Brain microvascular endothelial cell (primary cell): ENCODE data around the gene DCAF11.

Experiments
- DNase-seq: peaks from one replicate; pipeline ENCODE4 v3.0.0-alpha.2; 2020
- H3K27ac ChIP-seq: fragments of 250-450 bp; sonication (Bioruptor Pico); 2 replicates; pipeline ENCODE4 v1.5.1; 2020; ENCODE audit warnings: mild to moderate bottlenecking, moderate library complexity
- H3K27me3 ChIP-seq: fragments of 250-450 bp; sonication (Bioruptor Pico); replicated peaks from 2 replicates; pipeline ENCODE4 v1.5.1; 2020; ENCODE audit warnings: mild to moderate bottlenecking
- H3K36me3 ChIP-seq: fragments of 250-450 bp; sonication (Bioruptor Pico); replicated peaks from 2 replicates; pipeline ENCODE4 v1.5.1; 2020; ENCODE audit warnings: mild to moderate bottlenecking
- H3K4me3 ChIP-seq: 2 replicates; pipeline ENCODE4 v1.5.1; 2011; ENCODE audit warnings: low read depth, mild to moderate bottlenecking, control low read depth, low read length, moderate library complexity
- in situ Hi-C: cut with HindIII; loops from 2 replicates; pipeline ENCODE4 v1.10.0; 2017; ENCODE audit warnings: low sequenced_read_pairs, low pct_ligation_motif_present
- TF ChIP-seq, protein P1 (sequence below): IDR thresholded peaks from 2 replicates; pipeline ENCODE4 v1.5.1; 2011; ENCODE audit warnings: low read depth, mild to moderate bottlenecking, moderate library complexity, low read length, control low read depth, inconsistent platforms; ENCODE audit errors: missing control alignments

The DCAF11 gene

DNA sequence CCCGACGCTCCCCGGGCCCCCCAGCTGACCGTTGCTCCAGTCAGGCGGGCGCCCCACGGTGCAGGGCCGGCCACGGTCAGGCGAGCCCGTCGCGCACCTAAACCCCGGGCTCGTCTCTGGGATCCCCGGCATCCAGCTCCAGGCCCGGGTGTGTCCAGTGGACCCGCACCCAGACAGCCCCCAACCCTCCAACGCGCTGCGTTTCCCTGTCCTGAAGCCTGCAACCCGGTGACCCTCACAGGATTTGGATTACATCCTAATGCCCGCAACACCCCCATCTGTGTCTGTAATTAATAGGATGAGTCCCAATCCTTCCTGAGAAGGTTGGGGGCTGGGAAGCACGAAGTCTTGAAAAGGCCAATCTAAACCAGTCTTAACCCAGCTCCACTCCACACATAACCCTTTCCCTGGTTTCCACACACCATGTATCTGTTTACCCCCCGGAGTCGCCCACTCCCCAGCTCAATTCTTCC, 32.8 kb upstream of the DCAF11 start:
- Histone ChIP-seq H3K36me3 (no peaks in the 10 kb centered on the region), H3K4me3 (peak overlapping the region; percentile 53), H3K27me3 (peaks cover 29% of the 10 kb centered on the region), H3K27ac (no peak overlapping the region)
- DNase-seq, result no peak
- TF ChIP-seq, protein P1, sequence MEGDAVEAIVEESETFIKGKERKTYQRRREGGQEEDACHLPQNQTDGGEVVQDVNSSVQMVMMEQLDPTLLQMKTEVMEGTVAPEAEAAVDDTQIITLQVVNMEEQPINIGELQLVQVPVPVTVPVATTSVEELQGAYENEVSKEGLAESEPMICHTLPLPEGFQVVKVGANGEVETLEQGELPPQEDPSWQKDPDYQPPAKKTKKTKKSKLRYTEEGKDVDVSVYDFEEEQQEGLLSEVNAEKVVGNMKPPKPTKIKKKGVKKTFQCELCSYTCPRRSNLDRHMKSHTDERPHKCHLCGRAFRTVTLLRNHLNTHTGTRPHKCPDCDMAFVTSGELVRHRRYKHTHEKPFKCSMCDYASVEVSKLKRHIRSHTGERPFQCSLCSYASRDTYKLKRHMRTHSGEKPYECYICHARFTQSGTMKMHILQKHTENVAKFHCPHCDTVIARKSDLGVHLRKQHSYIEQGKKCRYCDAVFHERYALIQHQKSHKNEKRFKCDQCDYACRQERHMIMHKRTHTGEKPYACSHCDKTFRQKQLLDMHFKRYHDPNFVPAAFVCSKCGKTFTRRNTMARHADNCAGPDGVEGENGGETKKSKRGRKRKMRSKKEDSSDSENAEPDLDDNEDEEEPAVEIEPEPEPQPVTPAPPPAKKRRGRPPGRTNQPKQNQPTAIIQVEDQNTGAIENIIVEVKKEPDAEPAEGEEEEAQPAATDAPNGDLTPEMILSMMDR, result no peak
- in situ Hi-C loops, result no loop called here

DNA sequence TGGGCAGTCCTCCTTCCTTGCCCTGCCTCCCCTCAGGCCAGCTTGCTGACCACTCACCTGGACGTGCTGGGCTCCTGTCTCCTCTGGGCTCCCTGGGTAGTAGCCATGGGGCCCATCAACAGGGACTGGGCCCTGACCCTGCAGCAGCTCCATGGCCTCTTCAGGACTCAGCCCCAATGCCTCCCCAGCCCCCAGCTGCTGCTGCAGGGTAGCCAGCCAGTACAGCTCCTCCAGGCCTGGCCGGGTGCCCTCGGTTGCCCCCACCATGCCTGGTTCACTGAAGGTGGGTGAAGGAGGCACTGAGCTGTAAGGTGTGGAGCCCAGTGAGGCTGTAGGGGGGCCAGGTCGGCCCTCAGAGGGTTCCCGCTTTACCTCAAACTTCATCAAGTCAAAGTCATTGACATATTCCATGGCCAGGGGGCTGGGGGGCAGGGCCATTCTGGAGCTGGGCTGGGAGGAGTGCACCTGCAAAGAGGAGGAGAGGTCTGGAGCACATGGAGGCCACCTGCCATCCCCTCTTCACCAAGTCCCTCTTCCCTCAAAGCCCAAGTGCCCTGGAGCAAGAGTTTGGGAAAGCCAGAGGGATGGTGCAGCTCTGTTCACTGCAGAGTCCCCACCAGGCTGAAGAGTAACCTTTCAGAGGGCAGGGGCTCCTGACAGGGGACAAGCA, 32.0 kb upstream of the DCAF11 start:
- no peak for DNase-seq
- Histone ChIP-seq H3K4me3 (no peak overlapping the region), H3K27ac (no peak overlapping the region), H3K36me3 (no peaks in the 10 kb centered on the region), H3K27me3 (peaks cover 29% of the 10 kb centered on the region)
- in situ Hi-C loops, result no loop called here
- TF ChIP-seq, protein P1, result no peak

DNA sequence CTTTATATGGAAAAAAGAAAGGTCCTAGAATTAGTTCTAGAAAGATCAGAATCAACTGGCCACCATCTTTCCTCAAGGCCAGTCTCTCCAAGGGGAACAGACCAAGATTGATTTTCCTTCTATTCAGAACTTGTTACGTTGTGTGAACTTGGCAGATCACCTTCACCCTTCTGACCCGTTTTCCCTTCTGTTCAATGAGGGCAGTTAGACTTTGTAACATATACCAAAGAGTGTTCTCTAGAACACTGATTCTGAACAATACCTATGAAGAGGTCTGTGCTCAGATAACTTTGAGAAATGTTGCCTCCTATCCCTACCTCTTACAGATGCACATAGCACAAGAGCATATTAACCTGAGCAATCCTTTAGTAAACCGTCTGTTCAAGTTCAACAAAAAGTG, 31.1 kb upstream of the DCAF11 start:
- no peak overlapping the region for H3K4me3 ChIP-seq
- no peak for DNase-seq
- H3K36me3 ChIP-seq, result no peaks in the 10 kb centered on the region
- TF ChIP-seq, protein P1, result no peak
- in situ Hi-C loops, result no loop called here
- no peak overlapping the region for H3K27ac ChIP-seq
- peaks cover 29% of the 10 kb centered on the region for H3K27me3 ChIP-seq

DNA sequence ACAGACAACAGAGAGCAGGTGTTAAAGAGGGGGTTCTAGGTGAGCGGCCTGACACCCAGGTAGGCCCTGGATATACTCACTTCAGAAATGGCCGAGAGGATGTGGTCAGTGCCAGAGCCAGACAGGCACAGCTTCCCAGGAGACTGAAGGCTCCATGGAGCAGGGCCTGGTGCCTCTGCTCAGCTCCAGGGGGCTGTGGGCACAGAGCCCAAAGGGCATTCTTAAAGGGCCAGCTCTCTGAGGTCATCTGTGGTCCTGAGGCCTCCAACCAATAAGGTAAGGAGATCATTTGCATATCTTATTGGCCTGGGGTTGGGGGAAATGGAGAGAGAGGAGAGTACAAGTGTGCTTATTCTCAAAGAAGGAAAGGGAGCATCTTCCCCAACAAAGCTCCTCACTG, 30.1 kb upstream of the DCAF11 start:
- Histone ChIP-seq H3K4me3 (no peak overlapping the region), H3K27ac (no peak overlapping the region), H3K36me3 (no peaks in the 10 kb centered on the region), H3K27me3 (peaks cover 24% of the 10 kb centered on the region)
- TF ChIP-seq, protein P1, result no peak
- DNase-seq, result no peak
- in situ Hi-C loops, result no loop called here

DNA sequence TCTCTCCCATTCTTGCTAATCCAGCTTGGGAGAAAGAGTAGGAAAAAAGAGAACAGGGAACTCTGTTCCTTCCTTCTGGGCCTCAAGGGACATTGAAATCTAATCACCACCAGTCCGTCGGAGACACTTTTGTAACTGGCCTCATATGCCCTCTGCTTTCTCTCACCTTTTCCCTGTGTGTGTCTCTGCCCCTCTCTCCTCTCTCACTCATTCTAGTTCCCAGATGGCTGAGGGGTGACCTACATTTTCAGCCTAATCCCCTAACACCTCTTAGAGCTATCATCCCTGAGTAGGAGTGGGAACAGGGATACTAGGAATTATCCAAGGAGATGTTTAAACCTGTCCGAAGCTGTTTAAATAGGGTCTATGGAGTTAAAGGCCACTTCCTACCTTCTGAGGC, 29.4 kb upstream of the DCAF11 start:
- in situ Hi-C loops, result no loop called here
- TF ChIP-seq, protein P1, result no peak

More for the DNA sequence above, 29.4 kb upstream of the DCAF11 start:
- Histone ChIP-seq H3K4me3 (no peak overlapping the region), H3K36me3 (no peaks in the 10 kb centered on the region), H3K27me3 (peaks cover 20% of the 10 kb centered on the region), H3K27ac (no peak overlapping the region)
- DNase-seq, result no peak
